WERI-Rb-1 (cell line): ENCODE data around the gene MMP23B.

Experiments
- DNase-seq: peaks from one replicate; pipeline ENCODE4 v3.0.0-alpha.2; 2020
- H3K27ac ChIP-seq: fragments of 250-450 bp; sonication (Bioruptor Pico); 2 replicates; pipeline ENCODE4 v1.5.1; 2020; ENCODE audit warnings: mild to moderate bottlenecking, moderate library complexity
- H3K27me3 ChIP-seq: fragments of 250-450 bp; sonication (Bioruptor Pico); 2 replicates; pipeline ENCODE4 v1.5.1; 2021; ENCODE audit warnings: mild to moderate bottlenecking, low read depth, moderate library complexity; ENCODE audit not compliant: insufficient read depth, severe bottlenecking
- H3K36me3 ChIP-seq: fragments of 250-450 bp; sonication (Bioruptor Pico); 2 replicates; pipeline ENCODE4 v1.5.1; 2020; ENCODE audit warnings: mild to moderate bottlenecking, moderate library complexity
- H3K4me3 ChIP-seq: 2 replicates; pipeline ENCODE4 v1.5.1; 2011; ENCODE audit warnings: low read depth, mild to moderate bottlenecking, control low read depth, low read length
- H3K9me3 ChIP-seq: fragments of 250-450 bp; sonication (Bioruptor Pico); 2 replicates; pipeline ENCODE4 v1.5.1; 2021; ENCODE audit warnings: mild to moderate bottlenecking, moderate library complexity; ENCODE audit not compliant: severe bottlenecking
- TF ChIP-seq, protein P1 (sequence below): IDR thresholded peaks from 2 replicates; pipeline ENCODE4 v1.5.1; 2011; ENCODE audit warnings: low read depth, mild to moderate bottlenecking, control low read depth, inconsistent platforms, low read length

Gene MMP23B

DNA sequence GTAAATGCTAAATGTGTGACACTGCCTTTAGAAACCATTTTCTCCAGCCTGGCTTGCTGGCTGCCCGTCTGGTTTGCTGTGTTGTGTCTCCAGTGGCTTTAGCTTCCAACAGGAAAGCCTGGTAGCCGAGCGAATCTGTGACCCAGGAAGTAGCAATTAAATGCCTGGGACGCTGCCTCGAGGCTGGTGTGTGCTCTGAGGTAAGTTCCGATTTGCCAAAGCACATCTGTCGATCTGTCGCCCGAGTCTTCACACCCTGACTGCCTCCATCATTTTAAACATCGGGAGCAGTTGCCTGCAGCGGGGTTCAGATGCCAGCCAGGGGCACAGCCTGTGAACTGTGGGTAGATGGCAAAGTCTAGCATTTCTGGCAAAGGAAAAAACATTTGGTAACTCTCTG is 14.5 kb upstream of the MMP23B start:
- TF ChIP-seq, protein P1, sequence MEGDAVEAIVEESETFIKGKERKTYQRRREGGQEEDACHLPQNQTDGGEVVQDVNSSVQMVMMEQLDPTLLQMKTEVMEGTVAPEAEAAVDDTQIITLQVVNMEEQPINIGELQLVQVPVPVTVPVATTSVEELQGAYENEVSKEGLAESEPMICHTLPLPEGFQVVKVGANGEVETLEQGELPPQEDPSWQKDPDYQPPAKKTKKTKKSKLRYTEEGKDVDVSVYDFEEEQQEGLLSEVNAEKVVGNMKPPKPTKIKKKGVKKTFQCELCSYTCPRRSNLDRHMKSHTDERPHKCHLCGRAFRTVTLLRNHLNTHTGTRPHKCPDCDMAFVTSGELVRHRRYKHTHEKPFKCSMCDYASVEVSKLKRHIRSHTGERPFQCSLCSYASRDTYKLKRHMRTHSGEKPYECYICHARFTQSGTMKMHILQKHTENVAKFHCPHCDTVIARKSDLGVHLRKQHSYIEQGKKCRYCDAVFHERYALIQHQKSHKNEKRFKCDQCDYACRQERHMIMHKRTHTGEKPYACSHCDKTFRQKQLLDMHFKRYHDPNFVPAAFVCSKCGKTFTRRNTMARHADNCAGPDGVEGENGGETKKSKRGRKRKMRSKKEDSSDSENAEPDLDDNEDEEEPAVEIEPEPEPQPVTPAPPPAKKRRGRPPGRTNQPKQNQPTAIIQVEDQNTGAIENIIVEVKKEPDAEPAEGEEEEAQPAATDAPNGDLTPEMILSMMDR = no peak
- no peak overlapping the region for H3K27ac ChIP-seq
- no peaks in the 10 kb centered on the region for H3K9me3 ChIP-seq
- peaks cover 28% of the 10 kb centered on the region for H3K36me3 ChIP-seq
- no peak for DNase-seq
- no peak overlapping the region for H3K4me3 ChIP-seq
- H3K27me3 ChIP-seq = no peaks in the 10 kb centered on the region

DNA sequence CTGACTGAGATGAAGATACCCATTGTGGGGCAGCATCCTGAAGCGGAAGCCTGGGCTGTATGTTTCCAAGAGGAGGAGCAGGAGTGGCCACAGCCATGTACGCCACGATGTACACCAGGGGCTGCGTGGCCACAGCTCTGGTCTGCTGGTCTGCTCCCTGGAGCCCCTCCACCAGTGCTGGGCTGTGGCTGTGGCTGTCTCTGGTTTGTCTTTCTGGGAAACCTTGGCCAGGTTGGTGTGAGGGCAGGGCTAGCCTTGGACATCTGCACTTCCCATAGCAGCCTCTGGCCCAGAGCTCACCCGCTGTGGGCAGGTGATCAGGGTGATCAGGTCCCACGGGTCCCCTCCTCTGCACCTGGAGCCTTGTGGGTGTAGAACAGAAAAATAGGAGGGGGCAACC is 14.0 kb upstream of the MMP23B start:
- DNase-seq = no peak
- Histone ChIP-seq H3K4me3 (no peak overlapping the region), H3K36me3 (peaks cover 28% of the 10 kb centered on the region), H3K27ac (no peak overlapping the region), H3K9me3 (no peaks in the 10 kb centered on the region), H3K27me3 (no peaks in the 10 kb centered on the region)
- TF ChIP-seq, protein P1 = no peak

DNA sequence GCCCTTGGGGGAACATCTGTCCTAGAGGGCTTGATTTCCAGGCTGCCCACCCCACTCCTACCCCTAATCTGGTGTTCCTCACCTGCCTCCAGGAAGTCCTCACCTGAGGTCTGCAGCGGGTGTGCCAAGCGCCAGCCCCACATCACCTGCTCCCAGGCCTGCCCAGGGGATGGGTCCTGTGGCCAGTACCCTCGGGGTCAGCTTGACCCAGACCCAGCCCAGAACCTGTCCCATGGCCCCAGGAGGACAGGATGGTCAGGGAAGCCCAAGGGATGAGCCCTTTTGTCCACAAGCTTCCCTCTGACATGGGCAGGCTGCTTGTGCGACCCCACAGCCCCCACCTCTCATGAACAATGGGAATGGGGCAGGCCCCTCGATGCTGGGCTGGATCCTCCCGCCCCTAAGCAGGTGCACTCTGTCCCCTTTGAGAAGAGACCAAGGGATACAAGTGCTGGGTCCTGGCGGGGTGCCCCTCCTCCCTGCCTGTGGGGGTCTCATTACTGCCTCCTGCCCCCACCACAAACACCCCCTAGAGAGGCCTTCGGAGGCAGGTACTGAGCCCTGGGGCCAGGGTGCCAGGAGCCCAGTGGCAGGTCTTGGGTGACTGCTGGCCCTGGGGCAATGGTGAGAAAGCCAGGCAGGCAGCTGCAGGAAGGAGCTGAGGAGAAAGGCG is 13.4 kb upstream of the MMP23B start:
- TF ChIP-seq, protein P1 = no peak
- Histone ChIP-seq H3K4me3 (no peak overlapping the region), H3K36me3 (peaks cover 25% of the 10 kb centered on the region), H3K27me3 (no peaks in the 10 kb centered on the region), H3K27ac (no peak overlapping the region), H3K9me3 (no peaks in the 10 kb centered on the region)
- no peak for DNase-seq

DNA sequence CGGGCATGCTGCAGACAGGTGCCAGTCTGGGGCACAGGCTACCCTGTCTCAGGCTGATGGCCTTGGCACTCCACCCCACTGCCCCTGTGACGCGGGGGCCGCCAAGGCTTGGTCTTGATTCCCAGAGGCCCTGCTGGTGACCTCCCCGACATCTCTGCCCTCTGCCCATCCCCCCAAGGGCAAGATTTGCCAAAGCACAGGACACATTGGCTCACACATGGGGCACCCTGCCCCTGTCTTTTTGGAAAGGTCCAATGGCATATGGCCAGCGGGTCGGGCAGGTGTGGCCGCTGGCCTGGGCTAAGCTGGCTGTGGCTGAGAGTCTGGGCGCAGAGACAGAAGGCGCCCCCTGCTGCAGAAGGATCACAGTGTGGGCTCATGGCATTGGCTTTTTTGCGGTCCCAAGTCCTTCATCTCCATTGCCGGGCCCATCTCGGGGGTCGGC is 12.0 kb upstream of the MMP23B start:
- DNase-seq = peak; percentile 71
- Histone ChIP-seq H3K4me3 (no peak overlapping the region), H3K36me3 (peaks cover 20% of the 10 kb centered on the region), H3K27me3 (no peaks in the 10 kb centered on the region), H3K27ac (no peak overlapping the region), H3K9me3 (no peaks in the 10 kb centered on the region)
- TF ChIP-seq, protein P1 = peak; percentile 92

DNA sequence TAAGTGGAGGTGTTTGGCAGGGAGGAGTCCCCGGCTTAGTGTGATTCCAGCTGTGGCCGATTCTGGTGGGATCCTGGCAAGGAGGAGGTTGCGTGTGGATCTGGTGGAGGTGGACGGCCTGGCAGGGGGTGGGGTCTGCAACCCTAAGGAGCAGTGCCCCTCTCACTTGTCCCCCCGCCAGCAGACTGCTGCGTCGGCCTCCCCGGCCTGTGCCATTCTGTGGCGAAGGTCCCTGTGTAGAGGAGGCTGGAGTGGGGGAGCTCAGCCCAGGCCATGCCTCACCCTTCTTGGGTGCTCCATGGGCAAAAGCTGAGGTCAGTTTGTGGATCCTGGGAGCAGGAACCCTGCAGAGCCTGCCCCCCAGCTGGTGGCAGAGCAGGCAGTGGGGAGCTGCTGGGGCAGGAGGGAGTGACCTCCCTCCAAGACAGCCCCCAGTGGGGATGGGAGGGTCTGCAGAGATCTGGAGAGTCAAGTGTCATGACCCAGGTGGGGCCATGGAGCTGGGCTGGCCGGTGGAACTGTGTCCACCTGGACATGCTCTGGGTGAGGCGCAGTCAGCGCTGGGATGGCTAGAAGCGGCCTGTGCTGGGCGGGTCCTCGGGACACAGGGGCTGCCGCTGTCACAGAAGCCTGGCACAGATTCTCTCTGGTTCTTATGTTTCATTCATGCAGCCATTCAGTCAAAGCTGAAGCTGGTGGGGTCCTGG is 11.4 kb upstream of the MMP23B start:
- H3K27me3 ChIP-seq = no peaks in the 10 kb centered on the region
- peaks cover 20% of the 10 kb centered on the region for H3K36me3 ChIP-seq
- TF ChIP-seq, protein P1 = no peak
- H3K27ac ChIP-seq = no peak overlapping the region
- no peaks in the 10 kb centered on the region for H3K9me3 ChIP-seq
- no peak overlapping the region for H3K4me3 ChIP-seq
- no peak for DNase-seq
